Measurements from ENCODE around the gene LRP1B. TPM values are rescaled to one million over a fixed set of nuclear protein-coding genes. Genes with fewer than 3 reads are reported as not detected.

LRP1B gene
- total and polyA plus RNA-seq, 2 donors (not counting 1 experiment from before 2014, with no cell fraction given), result not detected

GRCh38 chr2:140308706-140309105 is 1822.1 kb downstream of the LRP1B start:
- Histone ChIP-seq H3K27ac (ENCODE audit: low read length in 2 of 2) (no peak overlapping the region), H3K4me1 (ENCODE audit: control insufficient read depth in 2 of 2, insufficient read depth in 2 of 2, low read length in 2 of 2) (no peaks in the 10 kb centered on the region), H3K9me3 (ENCODE audit: control extremely low read depth in 1 of 3, control insufficient read depth in 2 of 3, insufficient read depth in 1 of 3, low read length in 2 of 3) (no peaks in the 10 kb centered on the region), H4K20me1 (ENCODE audit: control insufficient read depth, insufficient read depth, low read length, poor library complexity, severe bottlenecking) (no peaks in the 10 kb centered on the region), H2AFZ (ENCODE audit: insufficient read depth, low read depth, low read length, poor library complexity, severe bottlenecking) (no peak overlapping the region), H3K9ac (ENCODE audit: low read length) (no peak overlapping the region), H3K4me2 (replicated peaks; ENCODE audit: low read depth, low read length, poor library complexity, severe bottlenecking) (no peak overlapping the region), H3K27me3 (replicated peaks in 1 of 4; ENCODE audit: control extremely low read depth in 1 of 4, control insufficient read depth in 3 of 4, insufficient read depth in 4 of 4, low read length in 3 of 4) (no peaks in the 10 kb centered on the region), H3K36me3 (replicated peaks in 1 of 2; ENCODE audit: control extremely low read depth in 1 of 2, control insufficient read depth in 1 of 2, extremely low read depth in 1 of 2, insufficient read depth in 2 of 2, low read length in 1 of 2) (no peaks in the 10 kb centered on the region), H3K4me3 (ENCODE audit: control extremely low read depth in 1 of 5, extremely low read depth in 1 of 5, insufficient read depth in 1 of 5, low read depth in 2 of 5, low read length in 4 of 5) (no peak overlapping the region), H3K79me2 (ENCODE audit: control insufficient read depth, insufficient read depth, low read length) (no peaks in the 10 kb centered on the region)
- TF ChIP-seq EZH2 (IDR thresholded peaks at IDR 0.05; ENCODE audit: borderline replicate concordance, insufficient read depth, low read depth, low read length, poor library complexity, severe bottlenecking) (no peak), CTCF (IDR thresholded peaks at IDR 0.05) (no peak)
- DNase-seq (no peak), ATAC-seq (ENCODE audit: low read depth) (no peak)
- no peaks in the 10 kb centered on the region for H3K9me3 Mint-ChIP-seq (ENCODE audit: insufficient read depth)
- no peak overlapping the region for H3K4me3 Mint-ChIP-seq
- no peaks in the 10 kb centered on the region for H3K27me3 Mint-ChIP-seq
- CTCF ChIA-PET, result no interaction called here
- POLR2A ChIA-PET, result no interaction called here
- intact Hi-C loops (cut with micrococcal nuclease), result no loop called here
- no peak overlapping the region for H3K27ac Mint-ChIP-seq
- no peaks in the 10 kb centered on the region for H3K4me1 Mint-ChIP-seq

- H3K9me3 Mint-ChIP-seq (ENCODE audit: insufficient read depth), result no peaks in the 10 kb centered on the region
- intact Hi-C loops (cut with micrococcal nuclease), result no loop called here
- no peaks in the 10 kb centered on the region for H3K4me1 Mint-ChIP-seq
- no peak overlapping the region for H3K4me2 ChIP-seq (replicated peaks; ENCODE audit: low read depth, low read length, poor library complexity, severe bottlenecking)
- no peak overlapping the region for H3K4me3 Mint-ChIP-seq
- H3K27me3 Mint-ChIP-seq, result no peaks in the 10 kb centered on the region
- CTCF ChIA-PET, result no interaction called here
- DNase-seq (no peak), ATAC-seq (ENCODE audit: low read depth) (no peak)
- H3K36me3 ChIP-seq (replicated peaks in 1 of 2; ENCODE audit: control extremely low read depth in 1 of 2, control insufficient read depth in 1 of 2, extremely low read depth in 1 of 2, insufficient read depth in 2 of 2, low read length in 1 of 2), result no peaks in the 10 kb centered on the region
- no peak overlapping the region for H3K27ac Mint-ChIP-seq
- no peaks in the 10 kb centered on the region for H3K4me1 ChIP-seq (ENCODE audit: control insufficient read depth in 2 of 2, insufficient read depth in 2 of 2, low read length in 2 of 2)
- no peaks in the 10 kb centered on the region for H3K9me3 ChIP-seq (ENCODE audit: control extremely low read depth in 1 of 3, control insufficient read depth in 2 of 3, insufficient read depth in 1 of 3, low read length in 2 of 3)
- H3K4me3 ChIP-seq (ENCODE audit: control extremely low read depth in 1 of 5, extremely low read depth in 1 of 5, insufficient read depth in 1 of 5, low read depth in 2 of 5, low read length in 4 of 5), result no peak overlapping the region
- H3K9ac ChIP-seq (ENCODE audit: low read length), result no peak overlapping the region
- H2AFZ ChIP-seq (ENCODE audit: insufficient read depth, low read depth, low read length, poor library complexity, severe bottlenecking), result no peak overlapping the region
- H3K27ac ChIP-seq (ENCODE audit: low read length in 2 of 2), result no peak overlapping the region
- H3K79me2 ChIP-seq (ENCODE audit: control insufficient read depth, insufficient read depth, low read length), result no peaks in the 10 kb centered on the region
- POLR2A ChIA-PET, result no interaction called here
- TF ChIP-seq EZH2 (IDR thresholded peaks at IDR 0.05; ENCODE audit: borderline replicate concordance, insufficient read depth, low read depth, low read length, poor library complexity, severe bottlenecking) (no peak), CTCF (IDR thresholded peaks at IDR 0.05) (no peak)
- H3K27me3 ChIP-seq (replicated peaks in 1 of 4; ENCODE audit: control extremely low read depth in 1 of 4, control insufficient read depth in 3 of 4, insufficient read depth in 4 of 4, low read length in 3 of 4), result no peaks in the 10 kb centered on the region
- no peaks in the 10 kb centered on the region for H4K20me1 ChIP-seq (ENCODE audit: control insufficient read depth, insufficient read depth, low read length, poor library complexity, severe bottlenecking)
Observed at GRCh38 chr2:140307532-140307931, 1823.3 kb downstream of the LRP1B start.
